Measurements from ENCODE around the gene LRRC61. TPM values are rescaled to one million over a fixed set of nuclear protein-coding genes. Genes with fewer than 3 reads are reported as not detected.

Gene LRRC61
- total RNA-seq, 4 donors from 2014 or later, result 7.1 to 25.1 (median 14.0) TPM

DNA sequence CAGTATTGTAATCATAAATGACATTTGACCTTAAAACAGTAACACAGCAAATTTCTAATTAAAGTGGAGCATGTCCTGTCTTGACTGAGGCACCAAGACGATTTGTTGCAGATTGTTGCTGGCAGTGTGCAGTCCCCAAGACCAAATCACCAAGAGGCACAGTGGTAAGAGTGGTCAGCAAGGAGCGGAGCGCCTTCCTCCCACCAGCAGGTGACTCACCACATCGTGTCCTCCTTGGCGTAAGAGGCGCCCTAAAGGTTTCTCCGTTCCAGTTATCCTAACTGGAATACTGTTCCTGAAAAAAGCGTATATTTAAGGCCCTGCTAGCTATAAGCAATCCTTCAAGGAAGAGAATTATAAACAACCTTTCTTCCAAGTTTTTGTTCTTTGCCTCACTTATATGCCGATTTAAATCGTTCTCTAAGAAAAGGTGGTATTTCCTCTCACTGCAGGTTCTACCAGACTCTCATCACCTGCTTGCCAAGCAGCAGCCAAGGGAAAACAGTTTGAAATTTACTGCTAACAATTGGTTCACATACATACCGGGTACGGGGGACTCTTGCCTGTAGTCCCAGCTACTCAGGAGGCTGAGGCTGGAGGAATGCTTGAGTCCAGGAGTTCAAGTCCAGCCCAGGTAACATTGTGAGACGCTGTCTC, 34.7 kb downstream of the LRRC61 start:
- Histone ChIP-seq H3K4me1 (peaks cover 0 to 25% (median 0%) of the 10 kb centered on the region in 3 donors), H3K4me3 (no peak overlapping the region), H3K36me3 (no peaks in the 10 kb centered on the region), H3K27me3 (no peaks in the 10 kb centered on the region), H3K9me3 (no peaks in the 10 kb centered on the region), H3K27ac (no peak overlapping the region)
- TF ChIP-seq POLR2A (IDR thresholded peaks at IDR 0.05) (no peak), POLR2AphosphoS5 (IDR thresholded peaks at IDR 0.05) (no peak), EP300 (IDR thresholded peaks at IDR 0.05) (no peak)
- TF ChIP-seq, protein P1, sequence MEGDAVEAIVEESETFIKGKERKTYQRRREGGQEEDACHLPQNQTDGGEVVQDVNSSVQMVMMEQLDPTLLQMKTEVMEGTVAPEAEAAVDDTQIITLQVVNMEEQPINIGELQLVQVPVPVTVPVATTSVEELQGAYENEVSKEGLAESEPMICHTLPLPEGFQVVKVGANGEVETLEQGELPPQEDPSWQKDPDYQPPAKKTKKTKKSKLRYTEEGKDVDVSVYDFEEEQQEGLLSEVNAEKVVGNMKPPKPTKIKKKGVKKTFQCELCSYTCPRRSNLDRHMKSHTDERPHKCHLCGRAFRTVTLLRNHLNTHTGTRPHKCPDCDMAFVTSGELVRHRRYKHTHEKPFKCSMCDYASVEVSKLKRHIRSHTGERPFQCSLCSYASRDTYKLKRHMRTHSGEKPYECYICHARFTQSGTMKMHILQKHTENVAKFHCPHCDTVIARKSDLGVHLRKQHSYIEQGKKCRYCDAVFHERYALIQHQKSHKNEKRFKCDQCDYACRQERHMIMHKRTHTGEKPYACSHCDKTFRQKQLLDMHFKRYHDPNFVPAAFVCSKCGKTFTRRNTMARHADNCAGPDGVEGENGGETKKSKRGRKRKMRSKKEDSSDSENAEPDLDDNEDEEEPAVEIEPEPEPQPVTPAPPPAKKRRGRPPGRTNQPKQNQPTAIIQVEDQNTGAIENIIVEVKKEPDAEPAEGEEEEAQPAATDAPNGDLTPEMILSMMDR (IDR thresholded peaks at IDR 0.05), result no peak
- WGBS, 2 donors (ENCODE audit: low coverage in 1 of 2), result 70 to 76% methylated on average over 10 to 12 of the region's 13 CpGs
- ATAC-seq, result no peak

DNA sequence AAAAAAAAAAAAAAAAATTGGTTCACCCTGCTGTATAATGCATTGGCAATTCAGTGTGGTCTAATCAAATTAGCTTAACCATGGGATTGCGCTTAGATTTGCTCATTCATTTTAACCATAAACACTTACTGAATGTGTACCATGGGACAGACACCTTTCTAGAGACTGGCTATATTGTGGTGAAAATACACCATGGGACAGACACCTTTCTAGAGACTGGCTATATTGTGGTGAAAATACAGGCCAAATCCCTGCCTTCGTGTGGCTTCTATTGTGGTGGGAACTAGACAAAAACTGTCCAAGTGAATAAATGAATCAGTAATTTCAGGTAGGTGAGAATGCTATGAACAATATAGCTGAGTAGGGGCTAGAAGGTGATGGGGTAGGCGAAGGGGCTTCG, 35.3 kb downstream of the LRRC61 start:
- peaks cover 0 to 25% (median 0%) of the 10 kb centered on the region in 3 donors for H3K4me1 ChIP-seq
- 91 to 94% methylated on average over 3 to 4 of the region's 4 CpGs for WGBS, 2 donors (ENCODE audit: low coverage in 1 of 2)
- no peak overlapping the region for H3K4me3 ChIP-seq
- no peak for TF ChIP-seq POLR2A (IDR thresholded peaks at IDR 0.05)
- no peak for TF ChIP-seq EP300 (IDR thresholded peaks at IDR 0.05)
- TF ChIP-seq POLR2AphosphoS5 (IDR thresholded peaks at IDR 0.05), result no peak
- TF ChIP-seq, protein P1 (IDR thresholded peaks at IDR 0.05), result no peak
- no peaks in the 10 kb centered on the region for H3K9me3 ChIP-seq
- H3K27me3 ChIP-seq, result no peaks in the 10 kb centered on the region
- no peak overlapping the region for H3K27ac ChIP-seq
- ATAC-seq, result no peak
- no peaks in the 10 kb centered on the region for H3K36me3 ChIP-seq

DNA sequence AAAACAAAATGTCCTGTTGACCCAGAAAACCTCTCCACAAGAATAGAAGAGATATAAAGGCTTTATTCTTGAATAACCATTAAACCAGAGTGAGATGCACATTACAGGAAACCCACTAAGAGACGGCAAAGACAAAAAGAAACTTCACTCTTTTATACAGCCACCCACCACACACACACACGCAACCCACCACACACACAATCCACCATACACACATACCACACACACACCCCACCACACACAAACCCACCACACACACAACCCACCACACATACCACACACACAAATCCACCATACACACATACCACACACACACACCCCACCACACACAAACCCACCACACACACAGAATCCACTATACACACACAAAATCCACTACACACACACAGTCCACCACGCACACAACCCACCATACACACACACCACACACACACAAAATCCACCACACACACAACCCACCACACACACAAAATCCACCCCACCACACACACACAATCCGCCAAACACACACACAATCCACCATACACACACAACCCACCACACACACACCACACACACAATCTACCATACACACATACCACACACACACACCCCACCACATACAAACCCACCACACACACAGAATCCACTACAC, 36.0 kb downstream of the LRRC61 start:
- Histone ChIP-seq H3K27me3 (no peaks in the 10 kb centered on the region), H3K4me1 (peaks cover 0 to 25% (median 0%) of the 10 kb centered on the region in 3 donors)
- WGBS, 2 donors (ENCODE audit: low coverage in 1 of 2), result 80 to 93% methylated on average over 3 to 4 of the region's 4 CpGs

DNA sequence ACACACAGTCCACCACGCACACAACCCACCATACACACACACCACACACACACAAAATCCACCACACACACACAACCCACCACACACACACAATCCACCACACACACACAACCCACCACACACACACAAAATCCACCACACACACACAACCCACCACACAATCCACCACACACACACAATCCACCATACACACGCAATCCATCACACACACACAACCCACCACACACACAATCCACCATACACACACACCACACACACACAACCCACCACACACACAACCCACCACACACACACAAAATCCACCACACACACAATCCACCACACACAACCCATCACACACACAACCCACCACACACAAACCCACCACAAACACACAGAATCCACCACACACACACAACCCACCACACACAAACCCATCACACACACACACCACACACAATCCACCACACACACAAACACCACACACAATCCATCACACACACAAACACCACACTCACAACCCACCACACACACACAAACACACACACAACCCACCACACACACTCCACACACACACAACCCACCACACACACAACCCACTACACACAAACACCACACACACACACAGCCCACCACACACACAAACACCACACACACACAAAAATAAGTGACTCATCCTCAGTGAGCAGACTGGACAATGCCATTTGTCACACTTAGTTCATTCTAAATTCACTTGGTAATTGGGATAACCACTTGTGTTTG, 36.6 kb downstream of the LRRC61 start:
- 90% methylated on average over 2 of the region's 2 CpGs for WGBS, 2 donors (ENCODE audit: low coverage in 1 of 2)
- H3K4me3 ChIP-seq, result no peak overlapping the region
- no peaks in the 10 kb centered on the region for H3K9me3 ChIP-seq
- no peak overlapping the region for H3K27ac ChIP-seq
- H3K27me3 ChIP-seq, result no peaks in the 10 kb centered on the region
- H3K36me3 ChIP-seq, result no peaks in the 10 kb centered on the region
- H3K4me1 ChIP-seq, result peaks cover 0 to 24% (median 0%) of the 10 kb centered on the region in 3 donors
- ATAC-seq, result no peak
- TF ChIP-seq EP300 (IDR thresholded peaks at IDR 0.05), result no peak
- no peak for TF ChIP-seq POLR2AphosphoS5 (IDR thresholded peaks at IDR 0.05)
- TF ChIP-seq, protein P1 (IDR thresholded peaks at IDR 0.05), result no peak
- TF ChIP-seq POLR2A (IDR thresholded peaks at IDR 0.05), result no peak

More for the DNA sequence above, 36.0 kb downstream of the LRRC61 start:
- Histone ChIP-seq H3K9me3 (no peaks in the 10 kb centered on the region), H3K27ac (no peak overlapping the region), H3K4me3 (no peak overlapping the region), H3K36me3 (no peaks in the 10 kb centered on the region)
- no peak for ATAC-seq
- no peak for TF ChIP-seq EP300 (IDR thresholded peaks at IDR 0.05)
- TF ChIP-seq POLR2A (IDR thresholded peaks at IDR 0.05), result no peak
- TF ChIP-seq POLR2AphosphoS5 (IDR thresholded peaks at IDR 0.05), result no peak
- TF ChIP-seq, protein P1 (IDR thresholded peaks at IDR 0.05), result no peak

Measured in gastroesophageal sphincter (tissue), 4 donors.